ENCODE results near the gene NPAS3. TPM values are rescaled to one million over a fixed set of nuclear protein-coding genes. Genes with fewer than 3 reads are reported as not detected.

NPAS3 gene
- polyA plus RNA-seq, 2 of the 4 experiments (the other 2 are of a cell fraction), result not detected

- CTCF ChIA-PET, result interaction anchor here (1.3 kb wide), 1 partner anchor 37 kb away, joined by 3 read pairs; no protein-coding TSS in a partner anchor
- no peak for DNase-seq (ENCODE audit: low read depth in 1 of 2, low spot score in 1 of 2)
- no peak for ATAC-seq
- 14% methylated on average over 3 of the region's 3 CpGs for WGBS (ENCODE audit: missing lambda C conversion rate)
- Histone ChIP-seq H3K4me3 (no peak overlapping the region), H3K27ac (no peak overlapping the region), H3K4me1 (no peaks in the 10 kb centered on the region), H3K4me2 (no peak overlapping the region), H3K9me3 (no peaks in the 10 kb centered on the region)
- TF ChIP-seq EHF (CRISPR knock-in tag; IDR thresholded peaks at IDR 0.05) (no peak), E2F6 (IDR thresholded peaks at IDR 0.05; ENCODE audit: borderline replicate concordance, low read depth) (no peak), NFE2L2 (conservative IDR thresholded peaks at IDR 0.05; ENCODE audit: low read length) (no peak), HOXA7 (CRISPR knock-in tag; IDR thresholded peaks at IDR 0.05) (no peak), MAFK (IDR thresholded peaks at IDR 0.05; ENCODE audit: partially characterized antibody) (peak; percentile 14), SMC3 (IDR thresholded peaks at IDR 0.05) (no peak), TFCP2L1 (CRISPR knock-in tag; IDR thresholded peaks at IDR 0.05) (no peak), HDAC2 (IDR thresholded peaks at IDR 0.05) (no peak)
- POLR2A ChIA-PET, result no interaction called here
- no peak for FAIRE-seq
Measured at GRCh38 chr14:33578461-33579216, 640.0 kb downstream of the NPAS3 start.

GRCh38 chr14:33580231-33580749 is 641.6 kb downstream of the NPAS3 start:
- ChIA-PET CTCF (no interaction called here), POLR2A (no interaction called here)
- WGBS (ENCODE audit: missing lambda C conversion rate), result 23% methylated on average over 9 of the region's 9 CpGs
- H3K4me2 ChIP-seq, result no peak overlapping the region
- no peak for ATAC-seq
- no peak for DNase-seq (ENCODE audit: low read depth in 1 of 2, low spot score in 1 of 2)
- H3K27ac ChIP-seq, result no peak overlapping the region
- FAIRE-seq, result no peak
- no peaks in the 10 kb centered on the region for H3K4me1 ChIP-seq
- no peaks in the 10 kb centered on the region for H3K9me3 ChIP-seq
- TF ChIP-seq ZSCAN20 (CRISPR knock-in tag; IDR thresholded peaks at IDR 0.05) (no peak), SMC3 (IDR thresholded peaks at IDR 0.05) (no peak), ZNF302 (CRISPR knock-in tag; IDR thresholded peaks at IDR 0.05) (no peak), MAZ (IDR thresholded peaks at IDR 0.05; ENCODE audit: borderline replicate concordance, low read depth, low read length) (no peak), KDM1A (IDR thresholded peaks at IDR 0.05; ENCODE audit: low read depth) (no peak)
- H3K4me3 ChIP-seq, result no peak overlapping the region

GRCh38 chr14:33580841-33581240 is 642.2 kb downstream of the NPAS3 start:
- no peak for ATAC-seq
- H3K4me2 ChIP-seq, result no peak overlapping the region
- no peak for DNase-seq (ENCODE audit: low read depth in 1 of 2, low spot score in 1 of 2)
- POLR2A ChIA-PET, result no interaction called here
- WGBS (ENCODE audit: missing lambda C conversion rate), result 25% methylated on average over 2 of the region's 2 CpGs
- no peak overlapping the region for H3K27ac ChIP-seq
- CTCF ChIA-PET, result no interaction called here
- H3K9me3 ChIP-seq, result no peaks in the 10 kb centered on the region
- FAIRE-seq, result no peak
- H3K4me1 ChIP-seq, result no peaks in the 10 kb centered on the region
- TF ChIP-seq CEBPB (IDR thresholded peaks at IDR 0.05) (no peak), HEYL (CRISPR knock-in tag; IDR thresholded peaks at IDR 0.05) (no peak), SMC3 (IDR thresholded peaks at IDR 0.05) (no peak), TP53 (CRISPR knock-in tag; IDR thresholded peaks at IDR 0.05) (no peak), MAFK (IDR thresholded peaks at IDR 0.05; ENCODE audit: partially characterized antibody) (no peak), HOXB13 (CRISPR knock-in tag; IDR thresholded peaks at IDR 0.05; ENCODE audit: low read depth) (no peak), SREBF2 (IDR thresholded peaks at IDR 0.05) (no peak), KDM5A (IDR thresholded peaks at IDR 0.05) (no peak)
- H3K4me3 ChIP-seq, result no peak overlapping the region

GRCh38 chr14:33584697-33585096 is 646.0 kb downstream of the NPAS3 start:
- no peak overlapping the region for H3K4me2 ChIP-seq
- no peak for FAIRE-seq
- CTCF ChIA-PET, result interaction anchor here (0.8 kb wide), 1 partner anchor 19 kb away, joined by 4 read pairs; no protein-coding TSS in a partner anchor
- no peak for DNase-seq (ENCODE audit: low read depth in 1 of 2, low spot score in 1 of 2)
- H3K4me3 ChIP-seq, result no peak overlapping the region
- 19% methylated on average over 2 of the region's 2 CpGs for WGBS (ENCODE audit: missing lambda C conversion rate)
- H3K4me1 ChIP-seq, result no peaks in the 10 kb centered on the region
- no peaks in the 10 kb centered on the region for H3K9me3 ChIP-seq
- no peak for ATAC-seq
- POLR2A ChIA-PET, result no interaction called here
- TF ChIP-seq JUN (IDR thresholded peaks at IDR 0.05) (no peak), CHD2 (IDR thresholded peaks at IDR 0.05; ENCODE audit: low read length, partially characterized antibody) (no peak), HEYL (CRISPR knock-in tag; IDR thresholded peaks at IDR 0.05) (no peak), NPAS2 (CRISPR knock-in tag; IDR thresholded peaks at IDR 0.05; ENCODE audit: borderline replicate concordance) (no peak), ZFP36 (IDR thresholded peaks at IDR 0.05; ENCODE audit: borderline replicate concordance, partially characterized antibody) (no peak), RNF2 (IDR thresholded peaks at IDR 0.05; ENCODE audit: borderline replicate concordance, low read depth) (no peak), KDM5A (IDR thresholded peaks at IDR 0.05) (no peak), ZSCAN20 (CRISPR knock-in tag; IDR thresholded peaks at IDR 0.05) (no peak), SMC3 (IDR thresholded peaks at IDR 0.05) (no peak), KDM1A (IDR thresholded peaks at IDR 0.05; ENCODE audit: low read depth) (no peak), CBX8 (IDR thresholded peaks at IDR 0.05) (no peak), MYC (IDR thresholded peaks at IDR 0.05; ENCODE audit: borderline replicate concordance, low read length) (no peak), USF2 (IDR thresholded peaks at IDR 0.05) (no peak), FOSB (CRISPR knock-in tag; IDR thresholded peaks at IDR 0.05) (no peak), RCOR1 (IDR thresholded peaks at IDR 0.05; ENCODE audit: low read depth, low read length) (no peak), NFE2L2 (conservative IDR thresholded peaks at IDR 0.05; ENCODE audit: low read length) (no peak)
- H3K27ac ChIP-seq, result no peak overlapping the region

Data from A549 (cell line).